Right lobe of liver (tissue), 6 donors: Measurements from ENCODE around the gene TNFRSF11A. TPM values are rescaled to one million over a fixed set of nuclear protein-coding genes. Genes with fewer than 3 reads are reported as not detected.

ENCODE experiments used
- ATAC-seq, 4 donors: fragments of 200-7000 bp; cut with Tn5 transposase; one replicate each; pipeline ENCODE4 v1.9.1; 2020; ENCODE audit warnings: mild to moderate bottlenecking in 4 of 4, moderate library complexity in 4 of 4
- DNase-seq, 3 donors: peaks; one replicate each; pipeline ENCODE4 v3.0.0-alpha.2; 2020
- H3K27ac ChIP-seq, 3 donors: fragments of 200-600 bp; one replicate each; pipeline ENCODE4 v1.8.0; 2022
- H3K27me3 ChIP-seq, 2 donors: fragments of 200-600 bp; one replicate each; pipeline ENCODE4 v1.8.0; 2022
- H3K36me3 ChIP-seq, 4 donors: fragments of 200-600 bp; sonication (generic) in 1 of 4; one replicate each; pipeline versions ENCODE4 v1.5.1 to v1.8.0; 2017 to 2022; ENCODE audit warnings: control low read depth in 1 of 4
- H3K4me1 ChIP-seq, 4 donors: fragments of 200-600 bp; sonication (generic) in 1 of 4; one replicate each; pipeline versions ENCODE4 v1.5.1 to v1.8.0; 2017 to 2022; ENCODE audit warnings: control low read depth in 1 of 4
- H3K4me3 ChIP-seq, 3 donors: fragments of 200-600 bp; one replicate each; pipeline ENCODE4 v1.8.0; 2022
- H3K9me3 ChIP-seq, 4 donors: fragments of 200-600 bp; sonication (generic) in 1 of 4; one replicate each; pipeline versions ENCODE4 v1.5.1 to v1.8.0; 2017 to 2022; ENCODE audit warnings: control low read depth in 1 of 4
- POLR2A ChIP-seq: fragments of 450-650 bp; IDR thresholded peaks from one replicate; pipeline ENCODE4 v1.6.1; 2017; ENCODE audit warnings: antibody characterized with exemption, mild to moderate bottlenecking
- WGBS: methylation state at CpG from one replicate; pipeline ENCODE4 v1.1.6; 2018; ENCODE audit warnings: low coverage, low lambda C conversion rate; ENCODE audit not compliant: insufficient coverage; ENCODE audit errors: missing lambda C conversion rate; 5-methylcytosine and 5-hydroxymethylcytosine counted together
- intact Hi-C, 2 donors: fragments of 100-400 bp; cut with DNase I; formaldehyde crosslinking; loops; one replicate each; pipeline versions ENCODE4 v1.11.2 to v1.14.1; 2022
- total RNA-seq, 6 experiments: library from RNA; depleted of rRNA in 2 of 6; stranded (reverse); fragments of >200 nt in 2 of 6; fragmentation: NEBNext Ultra II Directional in 3 of 6; extraction: Animal tissue kit (Norgen Biotek cat#: 25700) in 3 of 6; gene quantifications; one replicate each; pipeline versions ENCODE4 v1.1.0 to v1.2.4, GENCODE V29; 2016 to 2023
- TF ChIP-seq, protein P1 (sequence below), 4 donors: fragments of 200-600 bp in 3 of 4; fragments of 450-650 bp in 1 of 4; IDR thresholded peaks; one replicate each; pipeline versions ENCODE4 v1.5.1 to v1.8.0; 2016 to 2022; ENCODE audit warnings: antibody characterized with exemption in 4 of 4, mild to moderate bottlenecking in 2 of 4
- donor health status: DM: no; HTN: yes; CAD: no.
- donor health status: DM: no; HTN: no; CAD: no.
- donor health status: DM: no; HTN: no; CAD: no.
- donor health status: DM: no; HTN: yes; CAD: no.
- donor health status: DM: no; HTN: yes; CAD: no.

TNFRSF11A gene
- total RNA-seq, 6 experiments from 2014 or later, result 0.27 to 2.1 (median 0.81) TPM

DNA sequence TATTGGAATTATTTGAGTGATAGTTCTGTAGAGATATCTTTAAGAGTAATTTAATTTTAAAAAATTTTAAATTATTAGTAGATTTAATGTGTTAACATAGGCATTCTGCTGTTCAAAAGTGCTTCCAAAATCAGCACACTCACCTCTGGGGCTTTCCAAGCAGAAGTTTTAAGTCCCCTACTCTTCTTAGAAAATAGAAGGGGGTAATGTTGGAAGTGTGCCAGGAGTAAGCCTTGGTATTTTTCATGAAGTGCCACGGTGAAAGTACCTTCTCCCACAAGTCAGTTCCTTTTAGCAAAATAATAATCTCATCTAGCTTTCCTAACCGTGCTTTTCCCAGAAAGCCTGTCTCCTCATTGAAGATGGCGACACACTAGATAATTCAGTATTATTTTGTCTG, 3.9 kb upstream of the TNFRSF11A start:
- no peak for ATAC-seq
- H3K4me3 ChIP-seq, result no peak overlapping the region
- intact Hi-C loops, result no loop called here
- TF ChIP-seq, protein P1, sequence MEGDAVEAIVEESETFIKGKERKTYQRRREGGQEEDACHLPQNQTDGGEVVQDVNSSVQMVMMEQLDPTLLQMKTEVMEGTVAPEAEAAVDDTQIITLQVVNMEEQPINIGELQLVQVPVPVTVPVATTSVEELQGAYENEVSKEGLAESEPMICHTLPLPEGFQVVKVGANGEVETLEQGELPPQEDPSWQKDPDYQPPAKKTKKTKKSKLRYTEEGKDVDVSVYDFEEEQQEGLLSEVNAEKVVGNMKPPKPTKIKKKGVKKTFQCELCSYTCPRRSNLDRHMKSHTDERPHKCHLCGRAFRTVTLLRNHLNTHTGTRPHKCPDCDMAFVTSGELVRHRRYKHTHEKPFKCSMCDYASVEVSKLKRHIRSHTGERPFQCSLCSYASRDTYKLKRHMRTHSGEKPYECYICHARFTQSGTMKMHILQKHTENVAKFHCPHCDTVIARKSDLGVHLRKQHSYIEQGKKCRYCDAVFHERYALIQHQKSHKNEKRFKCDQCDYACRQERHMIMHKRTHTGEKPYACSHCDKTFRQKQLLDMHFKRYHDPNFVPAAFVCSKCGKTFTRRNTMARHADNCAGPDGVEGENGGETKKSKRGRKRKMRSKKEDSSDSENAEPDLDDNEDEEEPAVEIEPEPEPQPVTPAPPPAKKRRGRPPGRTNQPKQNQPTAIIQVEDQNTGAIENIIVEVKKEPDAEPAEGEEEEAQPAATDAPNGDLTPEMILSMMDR (IDR thresholded peaks at IDR 0.05), result no peak
- TF ChIP-seq POLR2A, result no peak
- H3K27ac ChIP-seq, result no peak overlapping the region
- 52% methylated on average over 3 of the region's 3 CpGs for WGBS
- DNase-seq, result no peak
- H3K27me3 ChIP-seq, result peaks cover 0 to 1% of the 10 kb centered on the region in 2 donors
- H3K9me3 ChIP-seq, result no peaks in the 10 kb centered on the region
- no peaks in the 10 kb centered on the region for H3K36me3 ChIP-seq
- H3K4me1 ChIP-seq, result peaks cover 0 to 7% (median 3%) of the 10 kb centered on the region in 4 donors

DNA sequence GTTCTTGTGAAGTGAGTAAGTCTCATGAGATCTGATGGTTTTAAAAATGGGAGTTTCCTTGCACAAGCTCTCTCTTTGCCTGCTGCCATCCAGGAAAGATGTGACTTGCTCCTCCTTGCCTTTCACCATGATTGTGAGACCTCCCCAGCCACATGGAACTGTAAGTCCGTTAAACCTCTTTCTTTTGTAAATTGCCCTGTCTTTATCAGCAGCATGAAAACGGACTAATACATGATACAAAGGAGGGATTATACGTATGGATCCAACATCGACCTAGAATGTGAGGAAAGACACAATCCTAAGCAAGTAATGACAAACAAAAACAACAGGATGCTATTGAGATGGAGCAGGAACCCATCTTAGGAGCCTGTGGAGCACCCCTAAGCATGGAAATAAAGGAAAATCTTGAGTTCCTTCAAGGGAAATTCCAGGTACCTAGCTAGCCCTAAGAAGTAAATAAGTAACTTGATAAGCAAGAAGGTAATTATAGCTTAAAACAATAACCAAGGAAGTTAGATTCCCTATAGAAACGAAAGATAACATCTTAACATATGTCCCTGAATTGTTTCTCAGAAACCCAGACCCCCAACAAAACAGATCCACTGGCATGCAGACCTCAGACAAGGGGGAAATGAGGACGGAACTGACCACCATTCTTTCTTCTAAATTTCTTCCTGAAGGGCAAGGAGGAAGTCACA, 1.5 kb upstream of the TNFRSF11A start:
- intact Hi-C loops, result no loop called here
- Histone ChIP-seq H3K4me3 (no peak overlapping the region), H3K9me3 (no peaks in the 10 kb centered on the region), H3K36me3 (no peaks in the 10 kb centered on the region), H3K27me3 (peaks cover 0 to 14% of the 10 kb centered on the region in 2 donors), H3K27ac (no peak overlapping the region), H3K4me1 (peaks cover 0 to 8% (median 3%) of the 10 kb centered on the region in 4 donors)
- no peak for TF ChIP-seq POLR2A
- TF ChIP-seq, protein P1 (IDR thresholded peaks at IDR 0.05), result no peak
- DNase-seq (no peak), ATAC-seq (no peak)
- 23% methylated on average over 6 of the region's 6 CpGs for WGBS

DNA sequence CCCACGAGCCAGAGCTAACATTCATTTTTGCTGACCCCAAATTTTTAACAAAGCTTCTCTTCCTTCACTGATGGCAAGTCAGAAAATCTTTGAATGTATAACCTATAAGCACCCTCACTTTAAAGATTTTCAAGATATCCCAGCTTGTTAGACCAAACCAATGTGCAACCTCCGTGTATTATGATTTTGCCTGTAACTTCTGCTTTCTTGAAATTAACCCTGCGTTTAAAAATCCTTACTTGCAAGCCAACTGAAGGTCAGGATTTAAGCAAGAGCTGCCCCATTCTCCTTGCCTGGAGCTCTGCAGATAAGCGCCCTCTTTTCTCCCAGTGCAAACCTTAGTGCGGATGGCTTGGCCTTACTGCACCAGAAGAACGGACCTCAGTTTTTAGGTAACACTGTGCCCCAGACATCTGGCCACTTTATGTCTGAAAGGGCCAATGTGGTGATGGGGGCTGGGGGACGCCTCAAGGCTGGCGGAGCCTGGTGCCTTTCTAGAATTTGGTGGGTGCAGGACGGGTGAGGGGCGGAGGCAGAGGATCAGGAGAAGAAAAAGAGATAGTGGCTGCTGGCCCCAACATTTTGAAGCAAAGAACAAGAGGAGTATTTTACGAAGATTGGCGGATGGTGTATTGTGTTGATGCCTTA, 805 bp upstream of the TNFRSF11A start:
- no peak overlapping the region for H3K4me3 ChIP-seq
- H3K9me3 ChIP-seq, result no peaks in the 10 kb centered on the region
- DNase-seq (no peak), ATAC-seq (peak in 1 of 4 donors; percentile 7)
- intact Hi-C loops, result no loop called here
- H3K4me1 ChIP-seq, result peaks cover 0 to 8% (median 3%) of the 10 kb centered on the region in 4 donors
- H3K27me3 ChIP-seq, result peaks cover 0 to 14% of the 10 kb centered on the region in 2 donors
- WGBS, result 34% methylated on average over 12 of the region's 12 CpGs
- TF ChIP-seq, protein P1 (IDR thresholded peaks at IDR 0.05), result no peak
- TF ChIP-seq POLR2A, result no peak
- H3K27ac ChIP-seq, result no peak overlapping the region
- H3K36me3 ChIP-seq, result no peaks in the 10 kb centered on the region

DNA sequence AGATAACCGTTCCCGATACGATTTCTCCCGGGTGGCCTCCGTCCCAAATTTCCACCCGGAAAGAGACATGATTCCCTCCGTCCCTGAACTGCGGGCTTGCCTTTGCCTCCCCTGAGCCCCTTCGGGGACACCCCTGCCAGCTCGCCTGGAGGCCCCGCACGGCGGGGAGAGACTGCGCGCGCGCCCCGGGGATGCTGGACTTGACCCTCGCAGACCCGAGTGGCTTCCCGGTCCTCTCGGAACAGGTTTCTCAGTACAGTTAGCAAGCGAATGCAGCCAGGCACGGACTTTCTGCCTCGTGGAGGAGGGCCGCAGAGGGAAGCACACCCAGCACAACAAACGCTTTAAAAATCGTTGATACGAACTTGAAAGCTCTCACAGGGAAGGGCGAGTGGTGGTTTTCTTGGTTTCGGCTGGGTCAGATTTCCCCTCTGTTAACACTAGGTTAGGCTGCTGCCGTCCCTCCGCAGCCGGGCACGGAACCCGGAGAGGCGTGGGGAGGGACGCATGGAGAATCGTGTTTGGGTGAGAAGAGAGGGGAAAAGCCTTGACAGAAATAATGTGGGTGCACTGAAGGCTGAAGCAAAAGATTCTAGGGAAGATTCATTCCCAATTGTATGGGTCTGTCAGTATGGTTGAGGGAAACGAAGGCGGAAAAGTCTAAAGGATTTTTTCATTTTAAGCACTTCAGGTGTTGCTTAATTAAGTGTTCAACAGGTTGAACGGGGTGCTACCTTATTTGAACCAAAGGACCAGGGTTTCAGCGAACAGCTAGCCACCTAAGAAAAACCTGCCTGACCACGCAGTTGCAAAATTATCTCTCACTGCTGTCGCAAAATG, 916 bp downstream of the TNFRSF11A start:
- no peak for TF ChIP-seq POLR2A
- TF ChIP-seq, protein P1 (IDR thresholded peaks at IDR 0.05), result no peak
- H3K36me3 ChIP-seq, result no peaks in the 10 kb centered on the region
- 9% methylated on average over 28 of the region's 45 CpGs for WGBS
- ATAC-seq, result peak; percentile 17 to 47 (median 28)
- no peaks in the 10 kb centered on the region for H3K9me3 ChIP-seq
- peaks cover 0 to 8% (median 3%) of the 10 kb centered on the region in 4 donors for H3K4me1 ChIP-seq
- DNase-seq, result peak in 1 of 3 donors; percentile 29
- intact Hi-C loops, result no loop called here
- H3K27me3 ChIP-seq, result peaks cover 0 to 14% of the 10 kb centered on the region in 2 donors
- H3K27ac ChIP-seq, result no peak overlapping the region
- peak overlapping the region; percentile 36 to 55 (median 50) for H3K4me3 ChIP-seq
